SKM-1 (cell line): ENCODE measurements around the gene RALGAPA2.
A peak's percentile ranks its signal among the peaks of the same experiment; 100 is the strongest.

ENCODE experiments used
- DNase-seq: peaks from one replicate; lab custom pipeline; 2025; ENCODE audit not compliant: unreplicated experiment; lab: John Stamatoyannopoulos, UW

Gene RALGAPA2

DNA sequence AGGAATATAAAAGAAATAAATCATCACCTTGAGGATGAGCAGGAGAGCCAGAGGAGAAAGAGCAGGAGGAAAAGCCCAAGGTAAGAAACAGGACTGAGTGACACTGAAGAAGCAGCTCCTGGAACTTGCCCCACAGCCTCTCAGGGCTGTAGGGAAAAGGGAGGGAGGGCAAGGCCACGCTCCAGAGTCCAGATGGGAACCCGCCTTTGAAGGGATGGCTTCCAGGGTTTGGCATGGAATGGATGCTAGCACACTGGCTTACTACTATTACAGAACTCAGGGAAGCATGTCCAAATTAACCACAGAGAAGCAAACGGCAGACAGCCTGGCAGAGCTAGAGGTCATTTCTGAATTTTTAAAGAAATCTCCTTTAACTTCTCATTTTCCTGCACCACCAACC lies 26.8 kb downstream of the RALGAPA2 start:
- DNase-seq, result no peak

DNA sequence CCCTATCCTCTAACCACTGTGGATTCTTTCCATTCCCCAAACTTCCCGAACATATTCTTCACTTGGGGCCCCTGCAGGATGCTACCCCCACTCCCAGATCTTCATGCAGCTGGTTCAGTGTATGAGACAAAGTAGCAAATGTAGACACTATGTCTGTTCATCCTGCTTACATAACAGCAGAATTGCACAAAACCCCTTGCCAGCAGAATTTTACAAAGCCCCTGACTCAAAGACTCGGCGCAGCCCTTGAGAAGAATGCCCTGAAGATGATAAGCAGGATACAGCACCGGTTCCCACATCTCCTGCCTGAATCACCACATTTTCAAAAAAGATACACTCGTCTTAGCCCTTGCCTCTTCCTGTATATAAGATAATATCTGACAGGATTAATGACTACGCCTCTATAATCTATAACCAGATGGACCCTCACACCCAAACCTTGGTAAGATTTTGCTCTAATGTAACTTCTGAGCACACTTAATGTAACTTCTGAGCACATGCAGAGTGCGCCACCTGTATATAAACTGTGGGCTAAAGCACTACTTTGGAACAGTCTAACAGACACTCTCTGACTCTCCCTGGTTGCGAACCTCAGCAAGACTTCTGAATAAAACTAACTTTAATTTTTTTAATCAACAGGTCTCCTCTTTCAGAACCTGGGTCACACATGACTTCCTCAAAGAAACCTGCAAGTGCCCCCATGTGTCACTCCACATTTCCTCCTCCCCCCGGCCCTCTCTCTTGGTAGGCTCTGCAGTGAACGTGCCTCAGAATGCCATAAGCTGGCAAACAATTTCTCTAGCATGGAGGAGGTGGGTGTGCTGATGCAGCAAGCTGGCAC lies 28.7 kb downstream of the RALGAPA2 start:
- DNase-seq, result no peak

DNA sequence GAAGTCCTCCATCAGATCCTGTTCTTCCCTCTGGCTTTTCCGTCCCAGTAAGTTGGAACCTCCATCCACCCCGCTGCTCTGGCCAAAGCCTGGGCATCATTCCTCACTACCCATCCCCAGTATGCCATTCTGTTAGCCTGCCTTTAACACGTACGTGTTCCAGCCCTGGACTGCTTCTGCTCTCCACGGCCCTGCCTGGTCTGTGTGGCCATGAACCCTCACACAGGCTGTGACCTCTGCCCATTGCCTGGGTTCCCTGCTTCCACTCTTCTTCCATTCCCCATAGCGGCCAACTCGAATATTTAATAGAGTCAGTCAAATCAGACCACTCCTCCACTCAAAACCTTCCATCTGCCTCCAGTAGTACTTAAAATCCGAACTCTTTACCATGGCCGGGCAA lies 29.4 kb downstream of the RALGAPA2 start:
- DNase-seq, result no peak

DNA sequence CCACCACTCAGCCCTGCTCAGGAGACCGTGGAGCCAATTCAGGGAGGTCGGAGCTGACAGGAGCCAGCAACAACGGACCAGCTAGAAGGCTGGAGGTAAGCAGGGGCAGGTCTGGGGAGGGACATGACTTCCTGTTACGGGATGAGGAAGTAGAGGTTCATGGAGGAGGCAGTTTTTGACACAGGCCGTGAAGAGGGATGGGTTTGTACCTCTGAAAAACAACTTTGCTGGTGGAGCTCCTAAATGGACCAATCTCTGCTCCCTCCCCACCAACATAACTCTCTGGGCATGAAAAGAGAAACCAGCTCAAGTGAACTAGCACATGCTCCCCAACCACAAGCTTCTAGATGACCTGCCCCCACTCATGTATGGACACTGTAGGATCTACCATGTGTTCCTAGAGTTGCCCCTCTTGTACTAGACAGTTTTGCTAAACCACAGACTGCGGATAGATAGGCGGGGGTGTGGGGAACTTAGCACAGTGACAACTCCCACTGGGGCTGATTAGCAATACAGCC lies 31.4 kb downstream of the RALGAPA2 start:
- peak; percentile 89 for DNase-seq

DNA sequence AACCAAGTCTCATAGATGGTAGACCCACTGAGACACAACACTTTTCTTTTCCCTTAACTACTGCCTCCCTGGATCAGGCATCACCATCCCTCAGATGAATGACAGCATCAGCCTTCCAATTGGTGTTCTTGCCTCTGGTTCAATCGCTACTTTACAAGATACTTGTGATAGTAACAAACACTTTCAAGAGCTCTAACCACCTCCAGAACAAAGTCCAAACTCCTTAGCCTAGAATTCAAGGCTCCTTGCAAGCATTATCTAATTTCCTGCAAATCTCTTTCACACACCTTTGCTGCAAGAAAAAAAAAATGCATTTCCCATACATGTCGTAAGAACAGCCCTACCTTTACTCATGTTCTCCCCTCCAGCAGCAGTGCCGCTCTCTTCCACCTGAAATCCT lies 33.1 kb downstream of the RALGAPA2 start:
- no peak for DNase-seq

DNA sequence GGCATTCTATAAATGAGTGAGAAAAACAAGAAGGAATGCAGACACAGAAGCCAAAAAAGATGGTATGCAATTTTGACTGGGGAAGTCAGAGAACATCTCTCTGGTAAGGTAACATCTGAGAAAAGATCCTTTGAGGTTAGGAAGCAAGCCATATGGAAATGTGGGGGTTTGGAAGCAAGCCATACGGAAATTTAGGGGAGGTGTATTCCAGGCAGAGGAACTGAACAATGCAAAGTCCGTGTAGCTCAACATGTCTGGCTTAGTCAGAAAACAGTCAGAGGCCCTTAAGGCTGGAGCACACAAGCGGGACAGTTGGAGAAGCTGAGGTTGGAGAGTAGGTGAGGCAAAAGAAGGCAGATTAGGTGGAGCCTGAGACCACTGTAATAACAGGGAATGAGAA lies 35.3 kb downstream of the RALGAPA2 start:
- DNase-seq, result no peak

DNA sequence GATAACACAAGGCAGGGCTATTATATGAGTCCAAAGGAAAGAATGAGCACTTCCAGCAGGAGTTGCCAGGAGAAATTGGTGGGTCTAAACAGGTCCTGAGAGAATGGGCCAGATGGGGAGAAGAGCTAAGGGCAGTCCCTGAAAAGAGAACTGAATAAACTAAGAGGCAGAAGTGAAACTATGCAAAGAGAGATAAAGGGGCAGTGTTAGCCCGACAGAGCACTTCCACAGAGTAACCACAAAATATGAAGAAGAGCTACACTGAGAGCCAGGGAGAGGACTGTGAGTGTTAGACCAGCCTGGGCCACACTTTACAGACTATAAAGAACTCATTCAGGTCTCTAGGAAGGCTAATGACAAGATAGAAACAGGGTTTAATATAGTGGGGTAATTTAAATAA lies 43.8 kb downstream of the RALGAPA2 start:
- peak; percentile 68 for DNase-seq

DNA sequence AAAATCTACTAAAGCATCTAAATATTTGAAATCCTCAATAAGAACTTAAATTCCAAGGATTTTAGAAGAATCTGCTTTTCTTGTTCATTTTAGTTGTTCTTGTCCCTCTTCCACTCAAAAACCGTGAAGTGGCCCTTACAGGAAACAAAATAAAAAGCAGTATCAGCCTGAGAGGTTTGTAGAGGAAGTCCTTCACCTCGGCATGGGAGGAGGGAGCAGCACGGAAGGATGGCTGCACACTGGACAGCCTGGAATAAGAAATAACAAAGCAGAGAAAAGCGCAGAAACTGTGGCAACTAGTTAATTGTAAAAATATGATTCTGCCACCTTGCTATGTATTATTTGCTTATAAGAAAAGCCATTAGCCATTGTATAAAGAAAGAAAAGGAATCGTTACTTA lies 46.1 kb downstream of the RALGAPA2 start:
- no peak for DNase-seq

DNA sequence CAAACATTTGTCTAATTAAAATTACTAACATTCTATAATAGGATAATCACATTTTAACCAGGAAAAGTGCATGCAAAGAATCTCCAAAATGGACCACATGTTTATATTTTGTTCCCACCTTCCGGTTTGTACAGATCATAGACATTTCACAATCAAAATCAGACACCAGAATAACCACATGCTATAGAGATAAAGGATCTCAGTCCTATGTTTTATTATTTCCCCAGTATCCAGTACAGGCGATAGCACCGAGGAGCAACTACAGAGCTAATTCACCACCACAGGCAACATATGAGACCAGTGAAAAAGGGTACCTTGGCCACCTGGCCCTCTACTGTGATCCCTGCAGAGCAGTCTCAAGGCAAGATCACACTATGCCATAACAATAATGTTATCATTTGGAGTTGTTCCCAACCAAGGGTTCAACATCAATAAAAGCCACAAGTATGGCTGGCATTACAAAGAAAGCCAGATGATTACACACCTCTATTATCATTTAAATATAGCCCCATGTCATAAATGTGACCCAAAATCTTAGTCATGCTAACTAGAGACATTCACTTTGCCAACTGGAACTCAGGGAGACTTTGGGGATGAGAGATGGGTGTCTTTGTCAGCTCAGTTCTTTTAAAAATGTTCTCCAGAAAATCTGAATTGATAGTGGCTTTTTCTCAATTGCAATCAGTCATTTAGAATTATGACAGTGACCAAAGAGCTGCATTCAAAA lies 46.7 kb downstream of the RALGAPA2 start:
- DNase-seq, result no peak

DNA sequence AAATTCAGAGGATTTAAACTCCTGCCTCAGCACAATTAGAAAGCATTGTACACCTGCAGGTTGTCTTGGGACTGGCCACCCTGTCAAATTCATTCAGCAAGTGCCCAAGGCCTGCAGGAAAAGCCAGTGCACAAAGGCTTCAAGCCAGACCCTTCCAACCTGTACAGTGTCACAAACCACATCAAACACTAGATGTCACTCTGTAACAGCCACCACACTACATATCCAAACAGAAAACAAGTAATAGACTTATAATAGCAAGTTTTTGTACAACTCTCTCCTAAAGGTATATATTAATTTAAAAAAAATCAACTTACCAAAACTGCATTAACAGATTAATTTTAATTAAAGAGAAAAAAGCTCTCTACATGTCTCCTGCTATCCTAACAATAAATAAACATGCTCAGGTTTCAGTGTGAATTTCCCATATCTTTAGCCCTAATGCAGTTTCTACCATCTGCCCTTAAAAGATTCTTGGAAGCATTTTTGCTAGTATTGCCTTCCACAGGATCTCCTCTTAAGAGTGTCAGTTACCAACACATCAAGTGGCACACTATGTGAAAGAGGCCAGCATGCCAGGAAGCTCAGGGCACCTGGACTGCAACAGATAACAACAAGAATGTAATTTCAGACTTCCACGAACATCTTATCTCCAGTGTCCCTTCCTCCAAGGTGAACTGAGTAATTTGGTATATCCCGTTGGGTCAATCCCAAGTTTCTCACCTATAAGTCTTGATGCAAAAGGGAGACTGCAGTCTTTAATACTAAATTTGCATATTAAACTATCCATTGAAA lies 47.5 kb downstream of the RALGAPA2 start:
- DNase-seq, result peak; percentile 20

DNA sequence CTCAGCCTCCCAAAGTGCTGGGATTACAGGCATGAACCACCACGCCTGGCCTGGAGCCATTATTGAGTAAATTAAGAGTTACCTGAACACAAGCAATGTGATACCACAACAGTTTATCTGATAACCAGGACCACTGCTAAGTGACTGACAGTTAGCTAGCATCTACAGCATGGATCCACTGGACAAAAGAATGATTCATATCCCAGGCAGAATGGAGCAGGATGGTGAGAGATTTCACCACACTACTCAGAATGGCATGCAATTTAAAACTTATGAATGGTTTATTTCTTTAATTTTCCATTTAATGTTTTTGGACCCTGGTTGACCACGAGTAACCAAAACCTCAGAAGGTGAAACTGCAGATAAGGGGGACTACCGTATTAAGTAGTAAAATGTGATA lies 48.6 kb downstream of the RALGAPA2 start:
- DNase-seq, result no peak

DNA sequence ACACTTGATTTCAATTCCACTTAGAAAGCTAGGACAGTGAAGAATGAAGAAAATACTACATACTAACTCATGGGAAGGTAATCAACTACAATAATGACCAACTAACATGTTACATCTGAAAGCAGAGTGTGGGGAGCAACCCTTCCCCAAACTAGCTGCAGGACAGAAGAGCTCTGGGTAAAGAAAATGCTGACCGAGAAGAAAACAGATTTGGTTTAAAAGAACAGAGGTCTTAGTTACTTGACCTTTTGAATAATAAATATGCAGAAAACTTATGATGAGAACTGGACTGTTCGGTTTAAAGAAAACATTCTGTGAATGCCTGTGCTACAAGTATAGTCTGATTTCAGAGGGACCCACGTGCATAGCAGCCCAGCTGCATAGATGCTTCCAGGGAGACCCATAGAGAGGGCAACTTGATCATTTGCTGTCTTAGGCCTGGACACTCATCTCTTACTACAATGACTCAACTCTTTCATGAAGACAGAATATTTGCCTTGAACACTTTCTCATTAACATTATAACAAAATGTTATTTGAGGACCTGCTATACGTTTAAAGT lies 53.5 kb downstream of the RALGAPA2 start:
- no peak for DNase-seq

DNA sequence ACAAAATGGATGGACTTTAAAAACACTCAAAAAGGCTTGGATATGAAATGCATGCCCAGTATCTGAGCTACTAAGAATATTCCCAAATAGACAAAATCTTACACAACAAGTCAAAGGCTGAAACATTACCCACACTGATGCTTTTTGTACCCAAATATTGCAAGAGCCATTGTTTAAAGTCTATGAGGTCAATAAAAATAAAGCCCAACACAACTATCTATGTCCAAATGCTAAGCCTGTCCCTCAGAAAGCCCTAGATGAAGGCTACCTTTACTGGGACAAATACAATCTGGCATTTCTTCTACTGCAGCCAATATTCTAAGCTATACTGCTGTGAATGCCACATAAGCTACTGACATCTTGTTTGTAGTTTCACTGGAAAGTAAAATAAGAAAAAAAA lies 54.3 kb downstream of the RALGAPA2 start:
- no peak for DNase-seq

DNA sequence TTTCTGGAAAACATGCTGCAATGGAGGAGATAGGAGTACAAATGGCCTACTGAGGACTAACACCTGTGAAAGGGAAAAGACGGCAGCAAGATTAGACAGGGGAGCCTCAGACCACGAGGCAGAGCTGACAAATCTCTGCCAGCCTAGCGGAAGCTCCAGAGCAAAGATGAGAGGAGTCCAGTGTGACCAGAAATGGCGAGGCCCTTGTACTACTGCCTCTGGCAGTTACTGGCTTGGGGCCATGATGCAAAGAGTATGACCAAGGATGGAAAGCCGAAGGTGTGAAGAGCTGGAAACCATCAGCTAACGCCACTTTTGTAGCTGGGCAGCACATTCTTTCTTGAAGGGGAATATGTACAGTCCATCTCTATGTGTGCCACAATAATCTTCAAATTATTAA lies 55.4 kb downstream of the RALGAPA2 start:
- no peak for DNase-seq

DNA sequence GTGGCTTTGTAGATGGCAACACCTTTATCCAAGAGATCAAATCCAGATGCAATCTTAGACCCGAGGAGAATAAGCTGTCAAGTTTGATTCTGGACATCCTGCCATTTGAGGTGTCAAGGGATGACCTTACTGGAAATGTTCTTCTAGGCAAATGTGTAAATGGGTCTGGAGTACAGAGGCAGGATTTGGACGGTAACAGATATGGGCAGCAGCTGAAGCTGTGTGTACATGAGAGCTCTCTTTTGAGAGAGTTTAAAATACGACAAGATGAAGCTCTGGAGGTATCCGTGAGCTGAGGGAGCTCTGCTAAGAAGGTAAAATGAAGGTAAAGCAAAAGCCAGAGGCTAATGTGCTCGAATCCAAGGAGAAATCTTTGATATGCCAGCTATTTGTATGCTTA lies 56.6 kb downstream of the RALGAPA2 start:
- no peak for DNase-seq

DNA sequence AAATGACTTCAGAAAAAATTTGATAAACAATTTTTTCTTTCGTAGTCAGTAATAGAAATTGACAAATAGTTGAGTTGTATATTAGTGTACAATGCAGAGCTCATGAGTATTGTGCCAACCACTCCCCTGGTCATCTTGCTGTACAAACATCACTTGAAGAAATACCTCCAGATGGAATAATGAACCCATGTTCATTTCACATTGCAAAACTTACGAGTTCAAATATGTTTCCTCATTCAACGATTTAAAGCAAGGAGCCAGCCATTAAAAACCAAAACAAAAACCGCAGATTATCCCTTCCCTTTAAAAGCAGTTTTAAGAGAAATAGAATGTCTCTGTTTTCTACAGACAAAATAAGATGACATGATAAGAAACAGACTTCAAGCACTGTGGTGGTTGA lies 62.5 kb downstream of the RALGAPA2 start:
- DNase-seq, result no peak

DNA sequence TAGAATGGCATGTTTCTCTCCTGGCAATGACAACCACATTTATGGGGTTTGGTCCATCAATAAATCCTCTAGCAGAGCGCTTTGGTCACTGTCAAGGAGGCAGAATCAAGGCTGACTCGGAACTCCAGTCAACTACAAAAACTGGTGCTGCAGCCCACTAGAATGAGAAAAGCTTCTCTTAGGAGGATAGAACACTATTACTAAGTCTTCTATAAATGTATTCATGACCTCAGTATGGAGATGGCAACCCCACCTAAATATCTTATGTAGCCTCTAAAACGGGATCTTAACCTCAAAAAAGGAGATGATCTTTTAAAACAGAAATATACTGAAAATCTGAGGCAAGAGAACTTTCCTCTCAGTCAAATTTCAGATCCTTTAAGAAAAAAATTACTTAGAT lies 68.5 kb downstream of the RALGAPA2 start:
- DNase-seq, result no peak

DNA sequence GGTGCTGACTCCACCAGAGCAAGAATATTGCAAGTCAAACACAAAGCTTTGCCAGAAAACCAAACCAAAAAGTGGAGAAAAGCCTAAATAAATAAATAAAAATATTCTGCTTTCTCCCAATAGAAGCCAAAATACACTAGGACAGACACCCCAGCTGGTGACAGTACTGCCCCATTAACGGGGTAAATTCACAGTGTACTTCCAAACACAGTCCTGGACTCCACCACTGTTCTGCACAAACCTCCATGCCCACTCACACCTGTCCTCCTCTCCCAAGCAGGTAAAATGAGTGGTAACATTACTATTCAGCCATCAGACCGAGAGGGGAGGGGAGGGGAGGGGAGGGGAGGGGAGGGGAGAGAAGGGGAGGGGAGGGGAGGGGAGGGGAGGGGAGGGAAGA lies 70.7 kb downstream of the RALGAPA2 start:
- DNase-seq, result no peak

DNA sequence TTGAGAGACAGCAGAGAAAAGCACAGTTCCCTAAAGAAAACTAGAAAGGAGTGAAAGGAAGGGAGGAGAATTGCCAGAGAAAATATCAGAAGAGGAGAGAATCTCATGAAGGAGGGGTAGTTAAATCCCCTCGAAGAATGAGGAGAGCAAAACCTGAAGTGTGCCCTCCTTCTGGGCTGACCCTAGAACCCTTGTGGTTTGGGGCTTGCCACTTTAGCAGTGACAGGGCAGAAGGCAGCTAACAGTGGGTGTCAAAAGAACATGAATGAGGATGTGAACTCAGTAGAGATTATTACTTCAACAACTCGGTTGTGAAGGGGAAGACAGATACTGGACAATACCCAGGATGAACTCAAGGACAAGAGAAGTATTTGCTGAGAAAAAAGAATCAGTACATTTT lies 73.6 kb downstream of the RALGAPA2 start:
- no peak for DNase-seq

DNA sequence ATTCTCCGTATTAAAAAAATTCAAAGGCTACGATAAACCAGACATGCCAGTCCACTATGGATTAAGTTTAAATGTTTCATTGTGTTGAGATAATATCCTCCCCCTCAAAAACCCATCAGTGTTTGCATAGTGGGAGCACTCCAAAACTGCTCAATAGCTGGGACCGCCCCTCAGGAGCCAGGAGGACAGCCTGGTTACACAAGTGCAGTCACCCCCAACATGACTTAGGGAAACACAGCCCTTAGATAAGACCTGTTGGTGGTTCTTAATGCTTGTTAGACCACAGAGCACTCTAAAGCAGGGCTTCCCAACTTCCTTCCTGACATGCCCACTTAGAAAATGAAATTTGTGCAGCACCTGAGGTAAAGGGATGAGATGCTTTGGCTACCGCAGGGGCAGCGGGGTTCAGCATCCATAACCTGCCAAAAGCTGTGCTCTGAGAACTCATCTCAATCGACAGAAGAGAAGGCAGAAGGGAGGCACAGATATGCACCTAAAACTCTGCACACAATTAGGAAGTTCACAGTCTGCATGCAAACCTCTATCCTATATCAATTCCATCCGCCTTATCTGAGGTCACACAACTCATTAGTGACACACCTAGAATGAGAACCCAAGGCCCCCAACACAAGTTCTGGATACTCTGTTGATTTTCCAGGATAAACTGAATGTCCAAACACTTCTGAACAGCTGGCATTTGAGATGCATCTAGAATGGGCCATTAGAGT lies 74.3 kb downstream of the RALGAPA2 start:
- no peak for DNase-seq

DNA sequence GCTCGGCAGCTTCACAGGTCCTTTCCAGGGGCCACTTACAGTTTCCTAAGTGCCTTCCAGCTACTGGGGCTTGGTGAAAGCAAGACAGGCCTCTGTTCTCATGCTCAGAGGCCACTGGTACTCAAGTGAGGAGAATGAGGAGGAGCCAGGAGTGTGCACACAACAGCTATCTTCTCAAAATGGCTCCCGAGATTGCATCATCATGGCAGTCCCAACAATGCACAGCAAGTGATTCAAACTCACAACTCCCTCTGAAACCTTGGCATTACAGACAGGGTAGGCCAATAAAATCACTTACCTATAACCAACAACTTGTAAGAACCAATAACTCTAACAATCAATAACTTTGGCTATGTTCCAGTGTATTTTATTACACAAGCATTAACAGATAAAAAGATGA lies 77.4 kb downstream of the RALGAPA2 start:
- no peak for DNase-seq
